Measurements from ENCODE around the gene FGF22. TPM values are rescaled to one million over a fixed set of nuclear protein-coding genes. Genes with fewer than 3 reads are reported as not detected.

FGF22 gene
- polyA plus RNA-seq, 1 experiment, result 0.05 TPM

- DNase-seq (ENCODE audit: low read depth), result no peak
- Histone ChIP-seq H3K4me3 (ENCODE audit: low read depth, low read length) (no peak overlapping the region), H3K27me3 (ENCODE audit: control insufficient read depth, insufficient read depth, low read length) (no peaks in the 10 kb centered on the region), H3K36me3 (ENCODE audit: control insufficient read depth, insufficient read depth, low read length) (no peaks in the 10 kb centered on the region)
- ChIA-PET CTCF (interaction anchor here (0.8 to 2.3 kb wide), 4 partner anchors 9 to 550 kb away, joined by 3 to 10 read pairs (median 6); no protein-coding TSS in a partner anchor), POLR2A (no interaction called here)
- TF ChIP-seq, protein P1, sequence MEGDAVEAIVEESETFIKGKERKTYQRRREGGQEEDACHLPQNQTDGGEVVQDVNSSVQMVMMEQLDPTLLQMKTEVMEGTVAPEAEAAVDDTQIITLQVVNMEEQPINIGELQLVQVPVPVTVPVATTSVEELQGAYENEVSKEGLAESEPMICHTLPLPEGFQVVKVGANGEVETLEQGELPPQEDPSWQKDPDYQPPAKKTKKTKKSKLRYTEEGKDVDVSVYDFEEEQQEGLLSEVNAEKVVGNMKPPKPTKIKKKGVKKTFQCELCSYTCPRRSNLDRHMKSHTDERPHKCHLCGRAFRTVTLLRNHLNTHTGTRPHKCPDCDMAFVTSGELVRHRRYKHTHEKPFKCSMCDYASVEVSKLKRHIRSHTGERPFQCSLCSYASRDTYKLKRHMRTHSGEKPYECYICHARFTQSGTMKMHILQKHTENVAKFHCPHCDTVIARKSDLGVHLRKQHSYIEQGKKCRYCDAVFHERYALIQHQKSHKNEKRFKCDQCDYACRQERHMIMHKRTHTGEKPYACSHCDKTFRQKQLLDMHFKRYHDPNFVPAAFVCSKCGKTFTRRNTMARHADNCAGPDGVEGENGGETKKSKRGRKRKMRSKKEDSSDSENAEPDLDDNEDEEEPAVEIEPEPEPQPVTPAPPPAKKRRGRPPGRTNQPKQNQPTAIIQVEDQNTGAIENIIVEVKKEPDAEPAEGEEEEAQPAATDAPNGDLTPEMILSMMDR (IDR thresholded peaks at IDR 0.05; ENCODE audit: insufficient read depth, low read depth, low read length), result no peak
Measured at GRCh38 chr19:670609-671075, 31.0 kb downstream of the FGF22 start.

GRCh38 chr19:674282-675151 lies 34.8 kb downstream of the FGF22 start:
- ChIA-PET CTCF (interaction anchor here (0.6 to 1.8 kb wide), 5 partner anchors 9 to 143 kb away, joined by 3 to 4 read pairs (median 3); partner anchors contain the start of genes CDC34 and RNF126), POLR2A (no interaction called here)
- no peaks in the 10 kb centered on the region; the same call in 1 of the 2 replicates for H3K36me3 ChIP-seq (ENCODE audit: control insufficient read depth, insufficient read depth, low read length)
- TF ChIP-seq, protein P1 (IDR thresholded peaks at IDR 0.05; ENCODE audit: insufficient read depth, low read depth, low read length), result no peak
- DNase-seq (ENCODE audit: low read depth), result no peak
- H3K4me3 ChIP-seq (ENCODE audit: low read depth, low read length), result no peak overlapping the region
- H3K27me3 ChIP-seq (ENCODE audit: control insufficient read depth, insufficient read depth, low read length), result no peaks in the 10 kb centered on the region

DNA sequence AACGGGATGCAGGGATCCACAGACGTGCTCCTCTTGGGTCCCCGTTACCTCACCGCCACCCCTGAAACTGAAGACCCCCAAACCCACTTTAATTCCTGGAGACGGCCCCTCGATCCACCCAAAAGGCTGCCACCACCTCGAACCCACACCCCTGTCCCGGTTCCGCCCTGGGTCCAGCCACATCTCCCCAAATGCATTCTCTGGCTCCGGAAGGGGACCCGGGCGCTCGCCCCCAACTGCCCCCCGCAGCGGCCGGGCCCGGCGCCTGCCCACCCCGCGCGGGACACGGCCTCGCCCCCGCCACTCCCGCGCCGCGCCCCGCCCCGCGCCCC lies 36.3 kb downstream of the FGF22 start:
- no peaks in the 10 kb centered on the region for H3K27me3 ChIP-seq (ENCODE audit: control insufficient read depth, insufficient read depth, low read length)
- no peaks in the 10 kb centered on the region; the same call in 1 of the 2 replicates for H3K36me3 ChIP-seq (ENCODE audit: control insufficient read depth, insufficient read depth, low read length)
- CTCF ChIA-PET, result interaction anchor here (0.6 to 2.4 kb wide), 6 partner anchors 12 to 92 kb away, joined by 3 to 11 read pairs (median 4); partner anchors contain the start of gene RNF126
- POLR2A ChIA-PET, result interaction anchor here (0.6 kb wide), 1 partner anchor 281 kb away, joined by 4 read pairs; no protein-coding TSS in a partner anchor
- DNase-seq (ENCODE audit: low read depth), result no peak
- TF ChIP-seq, protein P1 (IDR thresholded peaks at IDR 0.05; ENCODE audit: insufficient read depth, low read depth, low read length), result no peak
- H3K4me3 ChIP-seq (ENCODE audit: low read depth, low read length), result peak overlapping the region; percentile 74

- ChIA-PET POLR2A (interaction anchor here (0.5 kb wide), 1 partner anchor 19 kb away, joined by 3 read pairs; the partner anchor contains the start of gene PRSS57), CTCF (interaction anchor here (1.0 to 2.4 kb wide), 3 partner anchors 13 to 145 kb away, joined by 3 to 11 read pairs (median 5); partner anchors contain the start of genes CDC34 and RNF126)
- DNase-seq (ENCODE audit: low read depth), result no peak
- TF ChIP-seq, protein P1 (IDR thresholded peaks at IDR 0.05; ENCODE audit: insufficient read depth, low read depth, low read length), result no peak
- peaks cover 4% of the 10 kb centered on the region for H3K36me3 ChIP-seq (ENCODE audit: control insufficient read depth, insufficient read depth, low read length)
- no peaks in the 10 kb centered on the region for H3K27me3 ChIP-seq (ENCODE audit: control insufficient read depth, insufficient read depth, low read length)
- H3K4me3 ChIP-seq (ENCODE audit: low read depth, low read length), result peak within 1 kb of the TSS; percentile 74
Measured at GRCh38 chr19:676339-677105, 36.8 kb downstream of the FGF22 start, which contains the start of gene FSTL3. TSS of gene FSTL3 (plus strand) at chr19:676392. CDS start at chr19:676424, 32 bp downstream.
